ENCODE measurements around the gene PEX6. TPM values are rescaled to one million over a fixed set of nuclear protein-coding genes. Genes with fewer than 3 reads are reported as not detected.

The PEX6 gene
- polyA plus RNA-seq, 1 of the 3 experiments (the other 2 are of a cell fraction) = 15.3 TPM

DNA sequence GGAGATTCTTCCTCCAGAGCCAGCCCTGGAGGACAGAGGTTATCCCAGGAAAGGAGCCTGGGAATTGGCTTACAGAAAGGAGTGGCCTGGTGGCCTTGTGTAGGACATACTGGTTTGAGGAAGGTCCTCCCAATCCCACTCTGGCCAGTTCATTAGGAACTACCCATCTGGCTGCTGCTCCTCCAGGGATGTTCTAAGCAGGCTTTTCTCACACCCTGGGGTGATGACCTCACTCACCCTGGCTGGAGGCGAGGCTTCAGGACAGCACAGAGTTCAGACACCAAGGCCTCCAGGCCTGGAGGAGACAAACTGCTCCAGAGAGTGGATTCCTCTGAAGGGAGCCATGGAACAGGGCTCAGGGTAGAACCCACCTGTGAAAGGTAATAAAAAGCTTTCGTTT, 9.6 kb downstream of the PEX6 start:
- no peak overlapping the region for H3K4me2 ChIP-seq
- TF ChIP-seq SIN3A (IDR thresholded peaks at IDR 0.05; ENCODE audit: borderline replicate concordance, low read depth, low read length) (no peak), RFX5 (IDR thresholded peaks at IDR 0.05; ENCODE audit: low read length) (no peak), FOXM1 (IDR thresholded peaks at IDR 0.05; ENCODE audit: low read depth) (no peak), RXRA (IDR thresholded peaks at IDR 0.05; ENCODE audit: borderline replicate concordance, low read depth) (no peak), RAD21 (IDR thresholded peaks at IDR 0.05; ENCODE audit: low read length) (no peak), JUND (IDR thresholded peaks at IDR 0.05) (no peak), FOXJ3 (CRISPR knock-in tag; IDR thresholded peaks at IDR 0.05) (no peak), ELF1 (IDR thresholded peaks at IDR 0.05) (no peak), MXI1 (IDR thresholded peaks at IDR 0.05; ENCODE audit: low read depth, low read length) (no peak)
- TF ChIP-seq, protein P1, sequence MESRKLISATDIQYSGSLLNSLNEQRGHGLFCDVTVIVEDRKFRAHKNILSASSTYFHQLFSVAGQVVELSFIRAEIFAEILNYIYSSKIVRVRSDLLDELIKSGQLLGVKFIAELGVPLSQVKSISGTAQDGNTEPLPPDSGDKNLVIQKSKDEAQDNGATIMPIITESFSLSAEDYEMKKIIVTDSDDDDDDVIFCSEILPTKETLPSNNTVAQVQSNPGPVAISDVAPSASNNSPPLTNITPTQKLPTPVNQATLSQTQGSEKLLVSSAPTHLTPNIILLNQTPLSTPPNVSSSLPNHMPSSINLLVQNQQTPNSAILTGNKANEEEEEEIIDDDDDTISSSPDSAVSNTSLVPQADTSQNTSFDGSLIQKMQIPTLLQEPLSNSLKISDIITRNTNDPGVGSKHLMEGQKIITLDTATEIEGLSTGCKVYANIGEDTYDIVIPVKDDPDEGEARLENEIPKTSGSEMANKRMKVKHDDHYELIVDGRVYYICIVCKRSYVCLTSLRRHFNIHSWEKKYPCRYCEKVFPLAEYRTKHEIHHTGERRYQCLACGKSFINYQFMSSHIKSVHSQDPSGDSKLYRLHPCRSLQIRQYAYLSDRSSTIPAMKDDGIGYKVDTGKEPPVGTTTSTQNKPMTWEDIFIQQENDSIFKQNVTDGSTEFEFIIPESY (IDR thresholded peaks at IDR 0.05; ENCODE audit: borderline replicate concordance, low read depth) = no peak
- TF ChIP-seq, protein P2, sequence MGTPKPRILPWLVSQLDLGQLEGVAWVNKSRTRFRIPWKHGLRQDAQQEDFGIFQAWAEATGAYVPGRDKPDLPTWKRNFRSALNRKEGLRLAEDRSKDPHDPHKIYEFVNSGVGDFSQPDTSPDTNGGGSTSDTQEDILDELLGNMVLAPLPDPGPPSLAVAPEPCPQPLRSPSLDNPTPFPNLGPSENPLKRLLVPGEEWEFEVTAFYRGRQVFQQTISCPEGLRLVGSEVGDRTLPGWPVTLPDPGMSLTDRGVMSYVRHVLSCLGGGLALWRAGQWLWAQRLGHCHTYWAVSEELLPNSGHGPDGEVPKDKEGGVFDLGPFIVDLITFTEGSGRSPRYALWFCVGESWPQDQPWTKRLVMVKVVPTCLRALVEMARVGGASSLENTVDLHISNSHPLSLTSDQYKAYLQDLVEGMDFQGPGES (IDR thresholded peaks at IDR 0.05; ENCODE audit: low read depth, low read length) = no peak
- 92% methylated on average over 2 of the region's 2 CpGs for WGBS (ENCODE audit: low lambda C conversion rate)
- H3K9me2 ChIP-seq = no peaks in the 10 kb centered on the region
- no peak overlapping the region for H3K9ac ChIP-seq
- H2AFZ ChIP-seq (ENCODE audit: low read depth) = no peak overlapping the region
- ChIA-PET POLR2A (interaction anchor here (1.0 to 1.5 kb wide), 2 partner anchors 9 to 40 kb away, joined by 3 to 5 read pairs; partner anchors contain the start of genes CNPY3 and PEX6), CTCF (interaction anchor here (1.5 to 1.7 kb wide), 2 partner anchors 10 to 68 kb away, joined by 4 to 5 read pairs; partner anchors contain the start of gene PEX6)
- DNase-seq = no peak
- no peak overlapping the region for H3K27ac ChIP-seq (ENCODE audit: low read depth in 2 of 2, low read length in 1 of 2)
- H3K4me1 ChIP-seq (ENCODE audit: control insufficient read depth in 1 of 2, insufficient read depth in 2 of 2, low read depth in 1 of 2, low read length in 1 of 2) = peaks cover 0 to 9% of the 10 kb centered on the region in 2 experiments; a peak in 3 of 4 replicates
- peaks cover 0 to 35% of the 10 kb centered on the region in 2 experiments for H3K36me3 ChIP-seq (replicated peaks in 1 of 2; ENCODE audit: control insufficient read depth in 1 of 2, insufficient read depth in 2 of 2, low read length in 1 of 2)
- H4K20me1 ChIP-seq (ENCODE audit: insufficient read depth) = no peaks in the 10 kb centered on the region
- H3K27me3 ChIP-seq (ENCODE audit: insufficient read depth) = no peaks in the 10 kb centered on the region
- H3K79me2 ChIP-seq (ENCODE audit: insufficient read depth) = no peaks in the 10 kb centered on the region
- peaks cover 10% of the 10 kb centered on the region for H3F3A ChIP-seq (replicated peaks; ENCODE audit: insufficient read depth)
- H3K4me3 ChIP-seq (ENCODE audit: low read depth in 2 of 2, low read length in 1 of 2) = no peak overlapping the region
- no peaks in the 10 kb centered on the region for H3K9me3 ChIP-seq

DNA sequence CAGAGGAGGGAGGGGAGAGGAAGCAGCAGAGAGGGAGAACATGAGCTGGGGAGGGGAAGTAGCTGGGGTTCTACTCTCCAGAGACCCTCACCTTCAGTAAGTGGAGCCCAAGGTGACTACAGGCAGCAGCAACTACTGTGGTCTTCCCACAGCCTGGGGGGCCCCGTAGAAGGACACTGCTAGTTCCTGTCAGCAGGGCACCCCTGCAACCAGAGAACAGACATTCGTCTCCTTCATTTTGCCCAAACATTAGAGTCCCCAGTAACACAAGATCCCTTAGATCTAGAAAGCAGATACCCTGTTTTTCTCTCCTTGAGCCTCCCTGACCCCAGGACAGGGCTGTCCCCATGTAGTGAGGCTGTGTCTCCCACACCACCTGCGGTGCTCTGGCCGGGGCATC, 10.2 kb downstream of the PEX6 start:
- Histone ChIP-seq H3F3A (replicated peaks; ENCODE audit: insufficient read depth) (peaks cover 10% of the 10 kb centered on the region), H3K4me3 (ENCODE audit: low read depth in 2 of 2, low read length in 1 of 2) (no peak overlapping the region), H3K9me2 (no peaks in the 10 kb centered on the region), H3K4me1 (ENCODE audit: control insufficient read depth in 1 of 2, insufficient read depth in 2 of 2, low read depth in 1 of 2, low read length in 1 of 2) (peaks cover 0 to 9% of the 10 kb centered on the region in 2 experiments; a peak in 3 of 4 replicates), H3K36me3 (replicated peaks in 1 of 2; ENCODE audit: control insufficient read depth in 1 of 2, insufficient read depth in 2 of 2, low read length in 1 of 2) (peaks cover 0 to 39% of the 10 kb centered on the region in 2 experiments), H2AFZ (ENCODE audit: low read depth) (no peak overlapping the region), H3K27ac (ENCODE audit: low read depth in 2 of 2, low read length in 1 of 2) (no peak overlapping the region), H4K20me1 (ENCODE audit: insufficient read depth) (no peaks in the 10 kb centered on the region), H3K9ac (no peak overlapping the region), H3K4me2 (no peak overlapping the region), H3K79me2 (ENCODE audit: insufficient read depth) (no peaks in the 10 kb centered on the region), H3K9me3 (no peaks in the 10 kb centered on the region), H3K27me3 (ENCODE audit: insufficient read depth) (no peaks in the 10 kb centered on the region)
- no peak for DNase-seq
- ChIA-PET POLR2A (interaction anchor here (0.7 kb wide), 1 partner anchor 52 kb away, joined by 3 read pairs; no protein-coding TSS in a partner anchor), CTCF (interaction anchor here (1.5 kb wide), 1 partner anchor 67 kb away, joined by 4 read pairs; no protein-coding TSS in a partner anchor)
- WGBS (ENCODE audit: low lambda C conversion rate) = 100% methylated on average over 1 of the region's 4 CpGs
- no peak for TF ChIP-seq CHD2 (IDR thresholded peaks at IDR 0.05; ENCODE audit: low read length, partially characterized antibody)
- TF ChIP-seq, protein P2 (IDR thresholded peaks at IDR 0.05; ENCODE audit: low read depth, low read length) = no peak
- TF ChIP-seq FOSL2 (IDR thresholded peaks at IDR 0.05; ENCODE audit: borderline replicate concordance, low read depth) = no peak
- no peak for TF ChIP-seq GABPA (IDR thresholded peaks at IDR 0.05; ENCODE audit: low read depth)
- TF ChIP-seq RCOR1 (IDR thresholded peaks at IDR 0.05; ENCODE audit: low read length) = no peak
- TF ChIP-seq, protein P3, sequence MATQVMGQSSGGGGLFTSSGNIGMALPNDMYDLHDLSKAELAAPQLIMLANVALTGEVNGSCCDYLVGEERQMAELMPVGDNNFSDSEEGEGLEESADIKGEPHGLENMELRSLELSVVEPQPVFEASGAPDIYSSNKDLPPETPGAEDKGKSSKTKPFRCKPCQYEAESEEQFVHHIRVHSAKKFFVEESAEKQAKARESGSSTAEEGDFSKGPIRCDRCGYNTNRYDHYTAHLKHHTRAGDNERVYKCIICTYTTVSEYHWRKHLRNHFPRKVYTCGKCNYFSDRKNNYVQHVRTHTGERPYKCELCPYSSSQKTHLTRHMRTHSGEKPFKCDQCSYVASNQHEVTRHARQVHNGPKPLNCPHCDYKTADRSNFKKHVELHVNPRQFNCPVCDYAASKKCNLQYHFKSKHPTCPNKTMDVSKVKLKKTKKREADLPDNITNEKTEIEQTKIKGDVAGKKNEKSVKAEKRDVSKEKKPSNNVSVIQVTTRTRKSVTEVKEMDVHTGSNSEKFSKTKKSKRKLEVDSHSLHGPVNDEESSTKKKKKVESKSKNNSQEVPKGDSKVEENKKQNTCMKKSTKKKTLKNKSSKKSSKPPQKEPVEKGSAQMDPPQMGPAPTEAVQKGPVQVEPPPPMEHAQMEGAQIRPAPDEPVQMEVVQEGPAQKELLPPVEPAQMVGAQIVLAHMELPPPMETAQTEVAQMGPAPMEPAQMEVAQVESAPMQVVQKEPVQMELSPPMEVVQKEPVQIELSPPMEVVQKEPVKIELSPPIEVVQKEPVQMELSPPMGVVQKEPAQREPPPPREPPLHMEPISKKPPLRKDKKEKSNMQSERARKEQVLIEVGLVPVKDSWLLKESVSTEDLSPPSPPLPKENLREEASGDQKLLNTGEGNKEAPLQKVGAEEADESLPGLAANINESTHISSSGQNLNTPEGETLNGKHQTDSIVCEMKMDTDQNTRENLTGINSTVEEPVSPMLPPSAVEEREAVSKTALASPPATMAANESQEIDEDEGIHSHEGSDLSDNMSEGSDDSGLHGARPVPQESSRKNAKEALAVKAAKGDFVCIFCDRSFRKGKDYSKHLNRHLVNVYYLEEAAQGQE (IDR thresholded peaks at IDR 0.05; ENCODE audit: low read depth, low read length) = no peak
- no peak for TF ChIP-seq MXI1 (IDR thresholded peaks at IDR 0.05; ENCODE audit: low read depth, low read length)
- no peak for TF ChIP-seq SIN3A (IDR thresholded peaks at IDR 0.05; ENCODE audit: borderline replicate concordance, low read depth, low read length)
- TF ChIP-seq SMC3 (IDR thresholded peaks at IDR 0.05; ENCODE audit: low read depth, low read length) = no peak
- no peak for TF ChIP-seq POLR2AphosphoS5 (IDR thresholded peaks at IDR 0.05; ENCODE audit: low read depth, low read length)
- TF ChIP-seq YY1 (IDR thresholded peaks at IDR 0.05; ENCODE audit: low read depth) = no peak
- TF ChIP-seq, protein P4, sequence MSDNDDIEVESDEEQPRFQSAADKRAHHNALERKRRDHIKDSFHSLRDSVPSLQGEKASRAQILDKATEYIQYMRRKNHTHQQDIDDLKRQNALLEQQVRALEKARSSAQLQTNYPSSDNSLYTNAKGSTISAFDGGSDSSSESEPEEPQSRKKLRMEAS (IDR thresholded peaks at IDR 0.05; ENCODE audit: low read depth) = no peak

Measured in SK-N-SH (cell line).